Fibroblast of skin of back (primary cell): ENCODE results near the gene ORC2. TPM values are rescaled to one million over a fixed set of nuclear protein-coding genes. Genes with fewer than 3 reads are reported as not detected.
"Not testable (repeated sequence)": the region's sequence is repeated elsewhere in the genome, so short reads cannot be mapped to it uniquely, and the experiment has no call there.

Source experiments
- DNase-seq: peaks from one replicate; pipeline ENCODE4 v3.0.0-alpha.2; 2013
- polyA plus RNA-seq, 2 experiments: library from polyadenylated mRNA; unstranded; fragments of 120-200 nt; gene quantifications; one replicate each; pipeline ENCODE4 v1.2.1, GENCODE V29; 2013; ENCODE audit not compliant: insufficient read length in 2 of 2

ORC2 gene
- 11.7 TPM for polyA plus RNA-seq (2013, experiment 1 of 2; ENCODE audit: insufficient read length)
- polyA plus RNA-seq (2013, experiment 2 of 2; ENCODE audit: insufficient read length) = 11.4 TPM

DNA sequence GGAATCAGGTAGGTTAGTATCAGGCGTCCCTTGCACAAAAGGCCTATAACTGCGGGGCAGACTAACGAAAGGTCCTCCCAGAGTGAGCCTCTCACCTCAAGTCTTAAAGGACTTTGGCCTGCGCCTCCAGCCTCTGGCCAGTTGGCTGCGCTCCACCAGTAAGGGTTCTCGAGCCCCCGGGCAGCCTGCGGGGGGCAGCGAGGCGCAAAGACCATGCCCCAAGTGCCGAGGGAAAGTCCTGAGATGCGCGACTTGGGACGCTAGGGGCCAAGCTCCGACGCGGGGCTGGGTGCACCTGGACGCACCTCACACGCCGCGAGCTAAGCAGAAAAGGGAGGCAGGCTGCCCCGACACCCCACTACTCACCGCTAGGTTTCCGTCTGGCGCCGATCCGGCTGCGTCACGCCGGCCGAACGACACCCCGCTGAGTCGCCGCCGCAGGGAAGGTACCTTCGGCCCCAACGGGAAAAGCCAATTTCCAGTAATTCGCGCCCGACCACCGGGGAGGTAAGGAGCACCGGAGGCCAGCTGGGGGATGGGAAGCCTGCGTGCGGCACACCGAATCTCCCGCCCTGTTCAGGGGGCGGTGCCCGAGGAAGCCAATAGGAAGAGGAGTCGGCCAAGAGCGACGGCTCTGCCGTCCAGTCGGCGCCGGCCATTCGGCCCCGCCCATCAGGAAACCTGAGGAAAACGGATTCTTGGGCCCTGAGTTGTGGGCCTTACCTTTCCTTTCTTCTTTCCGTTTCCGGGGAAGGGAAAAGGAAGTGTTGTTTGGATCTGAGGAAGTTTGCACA, at the start of gene ORC2:
ORC2 (minus strand) TSS at position 537 of the 794 bp plus-strand sequence. CDS start 5,537 bp downstream, outside the sequence.
- DNase-seq = peak; percentile 93

DNA sequence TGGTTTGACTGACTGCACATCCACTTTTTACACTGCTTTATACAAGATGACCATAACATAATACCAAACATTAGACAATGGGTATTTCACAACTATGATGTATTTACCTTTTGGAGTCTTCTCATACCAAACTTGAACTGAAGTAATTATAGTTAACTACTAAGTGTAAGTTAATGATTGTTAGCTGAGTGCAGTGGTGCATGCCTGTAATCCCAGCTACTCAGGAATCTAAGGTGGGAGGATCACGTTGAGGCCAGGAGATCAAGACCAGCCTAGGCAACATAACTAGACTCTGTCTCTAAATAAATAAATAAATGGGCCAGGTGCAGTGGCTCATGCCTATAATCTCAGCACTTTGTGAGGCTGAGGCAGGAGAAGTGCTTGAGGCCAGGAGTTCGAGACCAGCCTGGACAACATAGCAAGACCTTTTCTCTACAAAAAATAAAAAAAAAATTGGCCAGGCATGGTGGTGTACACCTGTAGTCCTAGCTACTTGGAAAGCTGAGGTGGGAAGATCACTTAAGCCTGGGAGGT, 44.9 kb upstream of the ORC2 start:
- no peak for DNase-seq

DNA sequence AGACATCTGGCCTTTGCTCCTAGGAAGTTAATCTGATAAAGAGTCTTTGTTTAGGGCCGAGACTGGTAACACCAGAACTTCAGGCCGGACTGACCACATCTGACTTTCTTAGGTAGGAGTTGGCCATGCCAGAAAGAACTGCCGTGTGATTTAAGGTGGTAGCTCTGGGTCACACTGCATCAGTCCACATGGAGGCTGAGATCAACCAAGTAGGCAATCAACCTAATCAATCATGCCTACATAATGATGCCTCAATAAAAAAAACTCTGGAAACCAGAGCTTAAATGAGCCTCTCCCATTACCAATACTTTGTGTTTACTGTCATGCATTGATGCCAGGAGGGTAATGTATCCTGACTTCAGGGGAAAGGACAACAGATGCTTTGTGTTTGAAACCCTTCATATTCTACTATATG, 44.1 kb upstream of the ORC2 start:
- no peak for DNase-seq

DNA sequence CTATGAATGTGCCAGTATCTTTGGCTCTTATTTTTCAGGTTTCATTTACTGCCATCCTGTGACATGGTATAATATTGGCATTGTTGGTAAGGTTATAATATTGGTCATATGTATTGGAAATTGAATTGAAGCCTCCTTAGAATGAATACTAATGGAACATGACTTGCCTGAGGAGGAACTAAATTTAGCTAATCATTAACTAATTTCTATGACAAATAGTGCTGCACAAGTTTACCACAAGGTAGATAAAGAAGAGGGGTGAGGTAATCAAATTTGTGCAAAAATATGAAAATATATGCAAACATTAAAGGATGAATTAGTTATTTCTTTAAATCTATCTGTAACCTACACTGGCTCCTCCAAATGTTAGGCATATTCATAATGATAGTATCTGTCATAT, 43.2 kb upstream of the ORC2 start:
- DNase-seq = no peak

DNA sequence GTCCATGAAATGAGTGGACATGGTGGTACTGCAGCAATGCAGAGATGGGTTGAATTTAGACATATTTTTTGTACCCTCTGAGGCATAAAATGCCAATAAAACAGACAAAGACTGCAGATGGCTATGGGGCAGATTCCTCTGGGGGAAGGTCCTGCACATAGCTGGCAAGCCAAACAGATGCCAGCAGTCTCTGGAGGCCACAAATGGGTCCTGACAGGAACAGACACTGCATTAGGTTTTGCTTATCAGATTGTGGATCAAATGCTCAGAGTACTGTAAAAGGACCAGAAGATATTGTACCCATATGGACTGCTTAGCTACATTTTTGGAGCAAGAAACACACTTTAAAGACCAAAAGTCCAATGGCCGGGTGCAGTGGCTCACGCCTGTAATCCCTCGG, 40.9 kb upstream of the ORC2 start:
- no peak for DNase-seq

DNA sequence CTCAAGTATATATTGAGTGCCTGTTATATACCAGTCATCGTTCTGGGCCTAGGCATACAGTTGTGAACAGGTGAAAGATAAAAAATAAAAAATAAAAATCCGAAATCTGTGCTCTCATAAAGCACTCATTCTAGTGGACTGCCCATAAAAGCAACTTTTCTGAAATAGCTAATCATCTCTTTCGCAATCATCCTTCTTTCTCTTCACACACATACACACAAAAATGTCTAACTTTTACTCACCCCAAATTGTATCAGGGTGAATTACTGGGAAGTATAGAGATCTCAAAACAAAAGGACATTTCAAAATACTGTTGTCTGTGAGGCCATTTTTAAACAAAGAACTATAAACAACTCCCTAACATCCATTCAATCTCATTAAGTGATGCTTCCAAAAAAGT, 29.6 kb upstream of the ORC2 start:
- DNase-seq = no peak

DNA sequence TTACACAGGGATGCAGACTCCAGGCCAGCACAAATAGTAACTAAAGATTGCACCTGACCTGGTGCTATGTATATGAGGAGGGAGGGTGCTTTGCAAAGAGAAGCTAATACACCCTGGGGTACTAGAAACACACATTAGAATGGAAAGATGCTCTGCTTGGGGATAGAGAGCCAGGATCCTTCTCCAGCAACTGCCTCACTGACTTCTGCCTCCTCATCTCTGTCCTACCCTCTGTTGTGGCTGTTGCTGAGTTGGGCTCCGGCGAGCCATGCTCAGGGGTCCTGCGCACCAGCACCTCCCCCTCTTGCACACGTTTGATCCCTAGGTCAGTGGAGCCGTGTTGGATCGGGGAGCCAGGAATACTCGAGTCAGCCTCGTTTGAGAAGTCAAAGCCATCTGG, 23.7 kb upstream of the ORC2 start:
- DNase-seq = no peak

DNA sequence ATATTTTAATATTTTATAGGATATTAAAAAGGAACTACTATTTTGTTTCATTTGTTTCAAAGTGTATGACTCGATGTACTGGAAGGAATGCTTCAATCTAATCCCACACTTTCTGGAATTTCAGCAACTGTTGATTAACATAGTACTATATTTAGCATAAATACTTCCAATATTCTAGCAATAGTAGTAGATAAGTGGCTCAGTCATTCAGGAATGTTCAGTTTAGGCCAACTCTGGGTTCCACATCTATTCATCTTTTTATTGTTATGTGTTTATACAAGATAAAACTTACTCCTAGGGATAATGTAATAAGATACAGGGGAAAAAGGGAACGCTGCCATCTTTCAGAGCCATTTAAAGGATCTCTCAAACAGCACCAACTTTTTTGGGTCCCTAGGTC, 22.3 kb upstream of the ORC2 start:
- DNase-seq = peak; percentile 65

DNA sequence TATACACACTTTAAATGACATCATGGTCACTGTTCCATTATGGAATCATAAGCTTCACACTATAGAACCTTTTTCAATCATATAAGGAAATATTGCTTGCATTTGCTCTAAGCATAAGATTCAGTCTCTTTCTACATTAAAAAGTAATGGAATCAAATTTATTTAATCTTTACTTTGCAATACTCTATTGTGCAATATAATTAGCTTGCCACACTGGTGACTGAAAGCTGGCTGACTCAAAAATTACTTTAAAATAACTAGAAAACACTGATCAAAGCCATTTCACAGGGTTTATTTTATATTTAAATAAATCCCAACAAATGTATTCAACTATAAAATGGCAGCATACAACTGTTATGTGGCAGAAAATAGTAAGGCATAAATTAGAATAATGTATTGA, 13.2 kb upstream of the ORC2 start:
- DNase-seq = no peak

DNA sequence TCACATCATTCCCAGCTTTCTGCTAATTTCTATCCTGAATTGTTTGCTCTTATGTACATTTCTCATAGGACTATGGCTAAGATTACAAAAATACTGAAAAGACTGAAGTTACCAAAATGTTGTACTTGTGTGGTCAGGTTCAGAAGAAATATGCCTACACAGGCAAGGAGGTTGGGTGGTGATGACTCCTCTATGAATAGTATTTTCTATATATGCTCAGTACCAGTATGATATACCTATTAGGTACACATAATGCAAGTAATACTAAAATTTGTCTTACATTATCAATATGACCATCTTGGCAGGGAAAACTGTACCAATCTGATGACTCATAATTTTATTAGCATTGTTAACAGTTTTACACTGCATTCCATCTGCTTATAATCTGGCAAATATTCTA, 12.2 kb upstream of the ORC2 start:
- no peak for DNase-seq

DNA sequence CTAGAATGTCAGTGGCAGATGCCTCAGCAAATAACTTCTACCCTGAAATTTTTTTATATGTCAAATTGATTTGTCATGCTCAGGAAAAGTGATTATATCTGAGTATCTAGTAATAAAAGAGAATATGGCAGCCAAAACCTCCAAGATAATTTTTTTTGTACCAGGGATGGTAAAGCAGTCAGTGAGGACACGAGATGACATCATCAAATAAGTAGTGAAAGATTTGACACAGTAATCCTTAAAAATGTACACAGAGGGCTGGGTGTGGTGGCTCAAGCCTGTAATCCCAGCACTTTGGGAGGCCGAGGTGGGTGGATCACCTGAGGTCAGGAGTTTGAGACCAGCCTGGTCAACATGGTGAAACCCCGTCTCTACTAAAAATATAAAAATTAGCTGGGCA, 6.6 kb upstream of the ORC2 start:
- DNase-seq = not testable (repeated sequence)

DNA sequence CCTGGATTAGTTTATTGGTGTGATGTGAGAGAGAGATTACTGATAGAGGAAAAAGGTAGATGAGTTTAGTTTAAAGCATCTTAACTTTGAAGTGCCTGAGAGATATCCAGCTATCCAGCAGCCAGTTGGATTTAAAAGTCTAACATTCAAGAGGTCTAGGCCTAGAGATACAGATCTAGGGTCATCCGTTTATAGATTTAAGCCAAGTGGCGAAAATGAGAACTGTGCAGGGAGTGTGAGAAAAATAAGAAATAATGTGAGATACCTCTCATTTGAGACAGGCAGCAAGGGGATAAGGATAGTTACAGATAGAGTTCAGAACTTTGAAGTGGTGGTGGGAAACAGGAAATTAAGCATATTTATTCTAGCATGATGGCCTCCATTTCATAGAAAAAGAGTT, 5.3 kb upstream of the ORC2 start:
- no peak for DNase-seq

DNA sequence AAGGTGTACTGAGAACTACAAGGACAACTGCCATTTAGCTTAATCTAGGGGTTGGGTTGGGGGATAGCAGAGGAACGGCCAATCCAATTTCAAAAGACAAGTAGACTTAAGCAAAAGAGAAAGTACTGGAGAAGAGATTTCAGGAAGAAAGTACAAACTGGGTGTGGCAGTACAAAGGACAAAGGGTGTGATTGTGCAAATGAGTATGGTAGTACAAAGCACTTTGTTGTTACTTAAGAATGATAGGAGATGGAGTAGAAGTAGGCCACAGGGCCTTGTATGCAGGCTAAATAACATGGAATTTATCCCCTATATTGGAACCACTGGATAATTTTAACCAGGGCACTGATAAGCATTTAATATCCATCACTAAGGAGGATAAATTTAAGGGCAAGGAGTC, 4.7 kb upstream of the ORC2 start:
- DNase-seq = no peak

DNA sequence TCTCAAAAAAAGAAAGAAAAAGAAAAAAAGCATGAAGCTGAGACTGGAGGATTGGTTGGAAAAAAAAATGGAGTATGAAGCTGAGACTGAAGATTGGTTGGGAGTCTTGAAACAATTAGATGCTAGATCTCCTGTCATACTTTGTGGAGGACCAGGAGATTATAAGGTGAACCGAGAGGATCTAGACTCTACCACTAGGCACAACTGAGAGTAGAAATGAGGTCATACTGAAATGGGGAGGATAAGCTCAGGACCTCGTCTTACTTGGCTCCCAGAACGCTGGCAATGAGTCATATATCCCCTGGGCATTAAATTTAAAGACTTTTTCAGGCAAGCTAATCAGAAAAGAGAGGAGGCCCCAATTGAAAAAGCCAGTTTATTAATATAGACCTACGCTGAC, 3.3 kb upstream of the ORC2 start:
- peak; percentile 85 for DNase-seq

DNA sequence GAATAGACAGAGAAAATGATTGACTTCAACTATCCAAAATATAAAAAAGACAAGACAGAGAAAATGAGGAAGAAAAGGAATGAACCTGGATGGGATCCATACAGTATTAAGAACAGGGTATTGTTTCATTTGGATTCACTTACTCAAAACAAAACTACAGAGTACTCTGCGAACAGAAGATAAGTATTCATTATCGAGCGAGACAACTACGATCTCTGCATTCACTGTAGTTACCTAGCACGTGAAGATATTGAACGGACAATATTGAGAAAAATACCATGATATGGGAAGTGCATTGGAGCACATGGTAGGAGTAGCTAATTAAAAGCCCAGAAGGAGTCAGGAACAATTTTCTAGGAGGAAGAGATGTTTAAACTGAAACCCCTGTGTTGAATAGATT, 1.0 kb upstream of the ORC2 start:
- DNase-seq = no peak

DNA sequence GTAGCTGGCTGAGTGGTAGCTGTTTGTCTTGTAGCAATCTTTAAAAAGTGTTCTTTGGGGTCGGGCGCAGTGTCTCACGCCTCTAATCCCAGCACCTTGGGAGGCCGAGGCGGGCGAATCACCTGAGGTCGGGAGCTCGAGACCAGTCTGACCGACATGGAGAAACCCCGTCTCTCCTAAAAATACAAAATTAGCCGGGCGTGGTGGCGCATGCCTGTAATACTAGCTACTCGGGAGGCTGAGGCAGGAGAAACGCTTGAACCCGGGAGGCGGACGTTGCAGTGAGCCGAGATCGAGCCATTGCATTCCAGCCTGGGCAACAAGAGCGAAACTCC, 425 bp upstream of the ORC2 start:
- DNase-seq = not testable (repeated sequence)

DNA sequence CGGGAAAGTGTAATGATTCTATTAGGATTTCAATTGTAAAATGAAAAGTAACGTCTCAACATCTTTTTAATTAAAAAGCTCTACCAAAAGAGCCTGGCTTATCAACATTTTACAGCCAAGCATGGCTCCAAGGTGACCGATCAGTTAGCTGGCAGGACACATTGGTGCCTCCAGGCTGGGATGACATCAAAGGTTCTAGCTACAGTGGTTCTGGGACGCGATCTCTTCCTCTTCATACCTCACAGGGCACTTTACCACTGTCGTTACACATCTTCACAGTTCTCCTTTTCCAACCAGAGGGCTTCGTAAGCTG, 693 bp downstream of the ORC2 start:
- no peak for DNase-seq

DNA sequence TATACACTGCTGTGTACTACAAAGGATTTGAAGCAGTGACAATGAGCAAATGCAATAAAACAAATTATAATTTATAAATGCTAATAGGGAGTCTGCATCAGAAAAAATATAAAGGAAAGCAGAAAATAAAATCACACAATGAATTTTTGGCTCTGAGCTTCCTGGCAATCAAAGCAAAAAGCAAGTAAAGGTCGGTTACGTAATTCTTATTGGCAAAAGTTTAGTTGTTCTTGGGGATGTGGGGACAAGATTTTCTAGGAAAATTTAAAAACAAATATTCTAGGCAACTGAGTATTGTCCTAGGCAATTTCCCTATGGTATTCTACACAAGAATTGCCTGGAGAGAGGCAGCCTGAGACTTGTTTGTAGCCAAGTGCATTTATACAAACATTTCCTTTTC, 1.8 kb downstream of the ORC2 start:
- no peak for DNase-seq

DNA sequence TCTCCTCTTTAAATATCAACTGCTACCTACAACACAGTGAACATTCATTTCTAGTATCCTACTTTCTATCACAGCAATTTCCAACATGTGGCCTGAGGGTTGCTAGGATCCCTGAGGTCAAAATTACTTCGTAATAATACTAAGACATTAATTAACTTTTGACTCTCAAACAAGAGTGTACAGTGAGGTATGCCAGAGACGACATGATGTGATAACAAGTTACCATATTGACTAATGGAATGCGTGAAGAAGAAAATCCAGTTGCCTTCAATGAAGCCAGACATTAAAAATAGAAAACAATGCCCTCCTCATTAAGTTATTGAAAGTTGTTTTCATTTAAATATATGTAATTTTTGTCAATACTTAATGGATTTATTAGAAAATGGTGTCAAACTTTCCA, 13.1 kb downstream of the ORC2 start:
- no peak for DNase-seq

DNA sequence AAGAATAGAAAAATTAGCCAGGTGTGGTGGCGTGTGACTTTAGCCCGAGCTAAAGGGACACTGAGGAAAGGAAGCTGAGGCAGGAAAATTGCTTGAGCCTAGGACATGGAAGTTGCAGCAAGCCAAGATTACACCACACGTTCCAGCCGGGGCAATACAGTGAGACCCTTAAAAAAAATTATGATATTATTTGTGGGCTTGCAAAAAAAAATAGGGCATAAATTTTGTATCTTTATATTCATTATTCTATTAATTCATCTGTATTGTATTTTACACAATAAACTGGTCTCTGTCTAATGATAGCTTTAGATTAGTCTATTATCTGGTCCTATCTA, 18.1 kb downstream of the ORC2 start:
- DNase-seq = no peak

DNA sequence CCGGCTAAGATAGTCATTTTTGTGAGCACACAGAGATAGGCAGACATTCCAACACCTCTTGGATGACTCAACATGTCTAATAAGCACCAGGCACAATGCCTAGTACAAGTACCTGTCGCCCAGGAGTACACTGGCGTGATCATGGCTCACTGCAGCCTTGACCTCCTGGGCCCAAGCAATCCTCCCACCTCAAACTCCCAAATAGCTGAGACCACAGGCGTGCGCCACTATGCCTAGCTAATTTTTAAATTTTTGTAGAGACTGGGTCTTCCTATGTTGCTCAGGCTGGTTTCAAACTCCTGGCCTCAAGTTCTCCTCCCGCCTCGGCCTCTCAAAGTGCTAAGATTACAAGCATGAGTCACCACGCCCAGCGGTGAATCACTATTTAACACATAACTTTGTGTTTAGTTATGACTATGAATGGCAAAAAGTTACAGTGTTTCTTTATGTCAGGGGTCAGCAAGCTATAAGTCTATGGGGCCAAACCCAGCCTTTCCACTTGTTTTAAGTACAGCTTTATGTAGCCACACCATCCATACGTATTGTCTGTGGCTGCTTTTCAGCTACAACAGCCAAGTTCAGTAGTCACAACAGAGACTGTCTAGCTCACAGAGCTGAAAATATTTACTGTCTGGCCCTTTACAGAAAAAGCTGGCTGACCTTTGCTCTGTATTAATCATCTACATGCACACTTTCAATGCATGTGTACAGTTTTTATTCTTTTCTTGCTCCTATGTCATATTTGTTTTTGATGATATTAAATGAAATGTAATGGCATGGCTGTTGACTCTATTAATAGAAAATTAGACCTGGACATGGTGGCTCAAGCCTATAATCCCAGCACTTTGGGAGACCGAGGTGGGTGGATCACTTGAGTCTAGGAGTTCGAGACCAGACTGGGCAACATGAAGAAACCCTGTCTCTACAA, 18.7 kb downstream of the ORC2 start:
- DNase-seq = peak; percentile 93

DNA sequence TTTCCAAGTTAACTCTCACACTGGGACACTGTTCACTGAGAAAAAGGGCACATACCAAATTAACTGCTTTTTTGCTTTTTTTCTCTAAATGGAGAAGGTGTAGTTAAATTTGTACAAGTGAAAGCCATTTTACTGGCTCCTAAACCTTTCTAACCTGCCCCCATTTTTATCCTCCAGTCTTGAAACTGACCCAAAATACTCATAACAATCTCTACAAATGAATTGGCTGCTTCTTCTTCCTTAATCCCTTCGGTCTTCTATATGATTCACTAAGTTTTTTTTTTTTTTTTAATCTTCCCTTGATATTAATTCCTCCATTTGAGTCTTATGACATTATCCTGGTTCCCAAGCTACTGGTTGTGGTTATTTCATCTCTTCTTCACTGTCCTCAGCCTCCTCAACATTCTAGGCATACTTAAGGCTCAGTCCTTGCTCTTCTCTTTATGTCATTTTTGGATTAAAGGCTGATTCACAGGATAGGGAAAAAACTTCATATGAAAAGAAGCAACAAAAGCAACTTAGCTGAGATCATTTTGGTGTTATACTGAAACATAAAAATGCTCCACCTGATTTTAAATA, 19.8 kb downstream of the ORC2 start:
- DNase-seq = peak; percentile 59

DNA sequence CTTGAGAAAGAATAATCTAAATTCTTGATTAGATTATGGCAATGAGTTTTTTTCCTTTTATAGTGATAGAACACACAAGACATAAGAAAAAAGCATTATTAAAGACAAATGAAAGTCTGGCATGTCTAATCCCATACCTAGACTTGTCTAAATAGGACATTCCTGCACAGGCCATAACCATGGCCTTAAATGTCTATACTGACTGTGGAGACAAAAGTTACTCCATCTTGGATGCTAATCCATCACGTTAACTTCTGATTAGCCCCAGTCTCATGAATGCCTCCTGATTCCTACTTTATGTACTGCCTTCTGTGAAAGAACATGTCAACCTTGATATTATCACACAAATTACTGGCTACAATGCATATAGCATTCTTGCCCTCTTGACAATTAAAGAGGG, 23.6 kb downstream of the ORC2 start:
- DNase-seq = no peak
